Smooth muscle cell (in vitro differentiated cells): ENCODE data around the gene CHD3. TPM values are rescaled to one million over a fixed set of nuclear protein-coding genes. Genes with fewer than 3 reads are reported as not detected.
A peak's percentile ranks its signal among the peaks of the same experiment; 100 is the strongest.

Source experiments
- DNase-seq: peaks from one replicate; lab custom pipeline; 2025; ENCODE audit not compliant: unreplicated experiment; lab: John Stamatoyannopoulos, UW
- H2AFZ ChIP-seq: fragments of 200-600 bp; sonication (generic); 2 replicates; pipeline ENCODE4 v1.6.0; 2016; ENCODE audit warnings: antibody characterized with exemption, low read depth, mild to moderate bottlenecking
- H3F3A ChIP-seq: fragments of 200-600 bp; sonication (generic); 2 replicates; pipeline ENCODE4 v1.6.0; 2017; ENCODE audit warnings: antibody characterized with exemption, low read depth
- H3K27ac ChIP-seq: fragments of 200-600 bp; sonication (generic); 2 replicates; pipeline ENCODE4 v1.5.1; 2016; ENCODE audit warnings: low read depth, mild to moderate bottlenecking
- H3K27me3 ChIP-seq: fragments of 200-600 bp; sonication (generic); 2 replicates; pipeline ENCODE4 v1.6.1; 2016; ENCODE audit warnings: low read depth, mild to moderate bottlenecking
- H3K36me3 ChIP-seq: fragments of 200-600 bp; sonication (generic); 2 replicates; pipeline ENCODE4 v1.5.1; 2016; ENCODE audit warnings: low read depth
- H3K4me1 ChIP-seq: fragments of 200-600 bp; sonication (generic); 2 replicates; pipeline ENCODE4 v1.5.1; 2016; ENCODE audit warnings: low read depth
- H3K4me2 ChIP-seq: fragments of 200-600 bp; sonication (generic); 2 replicates; pipeline ENCODE4 v1.6.0; 2016; ENCODE audit warnings: mild to moderate bottlenecking
- H3K4me3 ChIP-seq: fragments of 200-600 bp; sonication (generic); 2 replicates; pipeline ENCODE4 v1.5.1; 2016; ENCODE audit warnings: mild to moderate bottlenecking
- H3K79me2 ChIP-seq: fragments of 200-600 bp; sonication (generic); 2 replicates; pipeline ENCODE4 v1.6.0; 2016; ENCODE audit warnings: low read depth, mild to moderate bottlenecking
- H3K9ac ChIP-seq: fragments of 200-600 bp; sonication (generic); 2 replicates; pipeline ENCODE4 v1.6.0; 2016; ENCODE audit warnings: low read depth
- H3K9me3 ChIP-seq: fragments of 200-600 bp; sonication (generic); replicated peaks from 2 replicates; pipeline ENCODE4 v1.5.1; 2016; ENCODE audit warnings: low read depth
- H4K20me1 ChIP-seq: fragments of 200-600 bp; sonication (generic); 2 replicates; pipeline ENCODE4 v1.6.0; 2016; ENCODE audit warnings: low read depth
- WGBS: methylation state at CpG from one replicate; pipeline ENCODE4 v1.1.7; 2016; ENCODE audit warnings: low lambda C conversion rate; 5-methylcytosine and 5-hydroxymethylcytosine counted together
- polyA plus RNA-seq: library from polyadenylated mRNA; unstranded; fragments of >200 nt; fragmentation: Nextera tagmentation; extraction: Ambion mirVana; gene quantifications from 2 replicates; pipeline ENCODE4 v1.2.1, GENCODE V29; 2016
- total RNA-seq: library from RNA; depleted of rRNA; stranded (reverse); fragments of >200 nt; gene quantifications from 2 replicates; pipeline ENCODE4 v1.2.3, GENCODE V29; 2014
- TF ChIP-seq, protein P1 (sequence below): fragments of 200-600 bp; sonication (generic); IDR thresholded peaks from 2 replicates; pipeline ENCODE4 v1.5.1; 2017; ENCODE audit warnings: borderline replicate concordance, mild to moderate bottlenecking, antibody characterized with exemption; ENCODE audit not compliant: insufficient read depth, poor library complexity, severe bottlenecking

Gene CHD3
- total and polyA plus RNA-seq, 2 experiments from 2014 or later: 16.3 to 34.9 TPM

DNA sequence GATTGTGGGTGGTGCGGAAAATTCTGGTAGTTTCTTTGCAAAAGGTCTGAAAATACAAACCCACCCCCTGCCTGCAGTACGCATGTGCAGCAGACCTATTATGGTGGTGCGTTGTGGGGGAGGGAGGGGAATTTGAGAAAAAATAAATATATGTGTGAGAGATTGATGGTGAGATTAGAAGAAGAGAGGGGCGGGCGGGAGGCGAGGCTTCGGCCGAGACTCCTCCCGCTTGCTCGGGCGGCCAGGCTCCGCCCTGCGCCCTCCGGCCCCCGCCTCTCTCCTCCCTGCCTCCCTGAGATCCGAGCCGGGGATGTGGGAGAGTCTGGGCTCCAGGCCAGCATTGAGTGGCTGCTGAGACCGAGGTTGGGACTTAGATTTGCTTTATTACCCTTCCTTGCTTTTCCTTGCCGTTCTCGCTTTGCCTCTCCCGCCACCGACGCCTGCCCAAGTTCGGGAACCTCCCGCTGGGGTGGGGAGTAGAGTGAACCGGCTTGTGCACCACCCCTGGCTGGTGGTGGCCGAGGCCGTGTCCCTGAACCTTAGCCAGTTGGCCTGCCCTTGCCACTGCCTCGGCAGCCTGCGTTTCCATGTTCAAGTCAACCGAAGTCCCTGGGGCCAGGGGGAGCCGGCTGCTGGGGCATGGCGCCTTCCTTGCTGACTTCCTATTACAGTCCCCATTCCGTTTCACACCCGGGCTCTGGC, 956 bp upstream of the CHD3 start:
- peak overlapping the region; percentile 100 for H3K4me2 ChIP-seq
- no peaks in the 10 kb centered on the region for H3K27me3 ChIP-seq
- under 1% methylated on average over 29 of the region's 35 CpGs for WGBS
- peak; percentile 76 for DNase-seq
- H3K9me3 ChIP-seq: no peaks in the 10 kb centered on the region
- H3K36me3 ChIP-seq: no peaks in the 10 kb centered on the region
- H3K27ac ChIP-seq: peak overlapping the region; percentile 88
- peaks cover 17% of the 10 kb centered on the region for H3F3A ChIP-seq
- no peaks in the 10 kb centered on the region for H4K20me1 ChIP-seq
- peak overlapping the region; percentile 87 for H3K4me3 ChIP-seq
- H2AFZ ChIP-seq: peak overlapping the region; percentile 42
- peaks cover 15% of the 10 kb centered on the region for H3K79me2 ChIP-seq
- H3K4me1 ChIP-seq: peaks cover 51% of the 10 kb centered on the region
- peak overlapping the region; percentile 60 for H3K9ac ChIP-seq
- TF ChIP-seq, protein P1, sequence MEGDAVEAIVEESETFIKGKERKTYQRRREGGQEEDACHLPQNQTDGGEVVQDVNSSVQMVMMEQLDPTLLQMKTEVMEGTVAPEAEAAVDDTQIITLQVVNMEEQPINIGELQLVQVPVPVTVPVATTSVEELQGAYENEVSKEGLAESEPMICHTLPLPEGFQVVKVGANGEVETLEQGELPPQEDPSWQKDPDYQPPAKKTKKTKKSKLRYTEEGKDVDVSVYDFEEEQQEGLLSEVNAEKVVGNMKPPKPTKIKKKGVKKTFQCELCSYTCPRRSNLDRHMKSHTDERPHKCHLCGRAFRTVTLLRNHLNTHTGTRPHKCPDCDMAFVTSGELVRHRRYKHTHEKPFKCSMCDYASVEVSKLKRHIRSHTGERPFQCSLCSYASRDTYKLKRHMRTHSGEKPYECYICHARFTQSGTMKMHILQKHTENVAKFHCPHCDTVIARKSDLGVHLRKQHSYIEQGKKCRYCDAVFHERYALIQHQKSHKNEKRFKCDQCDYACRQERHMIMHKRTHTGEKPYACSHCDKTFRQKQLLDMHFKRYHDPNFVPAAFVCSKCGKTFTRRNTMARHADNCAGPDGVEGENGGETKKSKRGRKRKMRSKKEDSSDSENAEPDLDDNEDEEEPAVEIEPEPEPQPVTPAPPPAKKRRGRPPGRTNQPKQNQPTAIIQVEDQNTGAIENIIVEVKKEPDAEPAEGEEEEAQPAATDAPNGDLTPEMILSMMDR: no peak

DNA sequence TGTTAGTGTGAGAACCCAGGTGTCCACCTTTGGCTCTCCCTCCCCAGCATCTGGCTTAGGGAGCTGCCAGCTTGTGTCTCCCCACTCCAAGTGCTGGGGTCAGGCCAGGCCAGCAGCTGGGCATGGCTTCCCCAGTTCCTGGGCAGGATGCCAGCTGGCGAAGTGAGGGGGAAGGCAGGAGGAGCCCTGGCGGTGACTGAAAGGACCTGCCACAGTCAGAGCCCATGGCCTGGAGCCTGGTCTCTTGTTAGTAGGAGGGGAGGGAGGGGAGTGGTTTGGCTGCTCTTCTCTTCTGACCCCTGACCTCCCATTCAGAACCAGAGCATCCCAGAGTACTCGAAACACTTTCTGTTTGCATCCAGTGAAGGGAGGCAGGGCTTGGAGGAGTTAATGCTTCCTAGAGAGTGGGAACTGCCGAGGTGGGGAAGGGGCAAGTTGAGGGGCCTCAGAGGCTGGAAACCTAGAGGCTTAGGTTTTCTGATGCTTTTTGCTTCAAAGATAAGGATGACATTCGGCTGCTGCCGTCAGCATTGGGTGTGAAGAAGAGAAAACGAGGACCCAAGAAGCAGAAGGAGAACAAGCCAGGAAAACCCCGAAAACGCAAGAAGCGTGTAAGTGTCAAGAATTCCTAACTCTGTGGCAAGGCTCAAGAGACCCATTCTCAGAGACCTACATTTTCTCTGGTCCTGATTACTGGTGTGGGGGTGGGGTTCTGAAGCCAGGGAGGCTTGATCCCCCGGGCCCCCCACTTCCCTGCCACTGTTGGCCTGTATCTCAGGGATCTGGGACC, 772 bp downstream of the CHD3 start:
- no peaks in the 10 kb centered on the region for H3K27me3 ChIP-seq
- peak overlapping the region; percentile 87 for H3K4me3 ChIP-seq
- H3K36me3 ChIP-seq: no peaks in the 10 kb centered on the region
- H3K4me2 ChIP-seq: peak overlapping the region; percentile 100
- no peaks in the 10 kb centered on the region for H4K20me1 ChIP-seq
- 69% methylated on average over 11 of the region's 11 CpGs for WGBS
- no peak overlapping the region for H2AFZ ChIP-seq
- peak overlapping the region; percentile 88 for H3K27ac ChIP-seq
- no peaks in the 10 kb centered on the region for H3K9me3 ChIP-seq
- no peak overlapping the region for H3K9ac ChIP-seq
- H3F3A ChIP-seq: peaks cover 17% of the 10 kb centered on the region
- H3K4me1 ChIP-seq: peaks cover 40% of the 10 kb centered on the region
- TF ChIP-seq, protein P1: peak; percentile 27
- H3K79me2 ChIP-seq: peaks cover 15% of the 10 kb centered on the region
- peak; percentile 65 for DNase-seq

- Histone ChIP-seq H3K36me3 (no peaks in the 10 kb centered on the region), H3K79me2 (peaks cover 10% of the 10 kb centered on the region), H3K4me1 (peaks cover 18% of the 10 kb centered on the region), H3K27ac (no peak overlapping the region), H3K9ac (no peak overlapping the region), H3K4me2 (no peak overlapping the region), H2AFZ (no peak overlapping the region), H4K20me1 (no peaks in the 10 kb centered on the region), H3F3A (peaks cover 7% of the 10 kb centered on the region), H3K9me3 (no peaks in the 10 kb centered on the region), H3K4me3 (no peak overlapping the region), H3K27me3 (no peaks in the 10 kb centered on the region)
- no peak for DNase-seq
- TF ChIP-seq, protein P1: no peak
- WGBS: 89% methylated on average over 14 of the region's 15 CpGs
Measured at GRCh38 chr17:7893187-7893880, 4.7 kb downstream of the CHD3 start.
